ENCODE measurements around the gene CDC123.

CDC123 gene, protein sequence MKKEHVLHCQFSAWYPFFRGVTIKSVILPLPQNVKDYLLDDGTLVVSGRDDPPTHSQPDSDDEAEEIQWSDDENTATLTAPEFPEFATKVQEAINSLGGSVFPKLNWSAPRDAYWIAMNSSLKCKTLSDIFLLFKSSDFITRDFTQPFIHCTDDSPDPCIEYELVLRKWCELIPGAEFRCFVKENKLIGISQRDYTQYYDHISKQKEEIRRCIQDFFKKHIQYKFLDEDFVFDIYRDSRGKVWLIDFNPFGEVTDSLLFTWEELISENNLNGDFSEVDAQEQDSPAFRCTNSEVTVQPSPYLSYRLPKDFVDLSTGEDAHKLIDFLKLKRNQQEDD

DNA sequence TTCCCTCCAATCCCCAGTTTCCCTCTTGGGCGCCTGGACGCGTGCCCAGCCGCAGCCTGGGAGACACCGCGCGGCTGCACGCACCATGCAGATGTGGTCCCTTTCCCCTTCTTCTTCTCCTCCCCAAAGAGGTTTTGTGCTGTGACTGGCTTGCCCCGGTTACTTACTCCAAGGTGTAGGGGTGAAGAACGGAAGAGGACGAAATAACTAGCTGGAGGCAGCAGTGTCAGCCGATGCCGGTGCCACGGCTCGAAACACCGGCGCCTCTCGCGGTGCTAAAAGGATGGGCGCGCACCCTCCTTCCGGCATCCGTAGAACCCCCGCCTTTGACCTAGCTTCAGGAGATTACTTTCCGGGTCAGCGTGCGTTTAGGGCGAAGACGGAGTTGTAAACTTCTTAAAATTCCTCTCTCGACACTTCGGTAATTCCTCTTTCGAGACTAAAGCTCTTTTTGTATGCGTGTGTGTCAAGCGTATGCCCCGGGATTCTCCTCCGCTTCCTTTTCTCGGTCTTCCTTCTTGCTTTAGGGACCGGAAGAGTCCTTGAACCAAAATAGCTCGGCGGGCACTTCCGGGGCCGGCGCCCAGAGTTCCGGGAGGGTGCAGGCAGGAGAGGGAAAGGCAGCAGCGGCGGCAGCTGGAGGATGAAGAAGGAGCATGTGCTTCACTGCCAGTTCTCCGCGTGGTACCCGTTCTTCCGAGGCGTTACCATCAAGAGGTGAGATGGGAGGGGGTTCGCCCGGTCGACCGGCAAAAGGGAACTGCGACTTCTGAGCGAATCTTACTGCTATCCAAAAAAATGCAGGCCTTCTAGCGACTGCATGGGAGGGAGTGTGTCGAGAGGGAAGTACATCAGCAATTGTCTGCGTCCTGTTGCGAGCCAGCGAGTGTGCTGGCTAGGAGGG is at the start of gene CDC123, which contains the start of gene NUDT5:
CDC123 (plus strand) TSS at position 586 of the 904 bp plus-strand sequence; CDS start at position 644, 58 bp downstream.
NUDT5 (minus strand) TSS at position 289 of the 904 bp plus-strand sequence. CDS start 9,600 bp downstream, outside the sequence.
- peak within 1 kb of the TSS; percentile 88 for H3K4me3 ChIP-seq (ENCODE audit: low read depth, low read length)
- peak; percentile 60 for DNase-seq (ENCODE audit: low read depth)
- TF ChIP-seq, protein P1, sequence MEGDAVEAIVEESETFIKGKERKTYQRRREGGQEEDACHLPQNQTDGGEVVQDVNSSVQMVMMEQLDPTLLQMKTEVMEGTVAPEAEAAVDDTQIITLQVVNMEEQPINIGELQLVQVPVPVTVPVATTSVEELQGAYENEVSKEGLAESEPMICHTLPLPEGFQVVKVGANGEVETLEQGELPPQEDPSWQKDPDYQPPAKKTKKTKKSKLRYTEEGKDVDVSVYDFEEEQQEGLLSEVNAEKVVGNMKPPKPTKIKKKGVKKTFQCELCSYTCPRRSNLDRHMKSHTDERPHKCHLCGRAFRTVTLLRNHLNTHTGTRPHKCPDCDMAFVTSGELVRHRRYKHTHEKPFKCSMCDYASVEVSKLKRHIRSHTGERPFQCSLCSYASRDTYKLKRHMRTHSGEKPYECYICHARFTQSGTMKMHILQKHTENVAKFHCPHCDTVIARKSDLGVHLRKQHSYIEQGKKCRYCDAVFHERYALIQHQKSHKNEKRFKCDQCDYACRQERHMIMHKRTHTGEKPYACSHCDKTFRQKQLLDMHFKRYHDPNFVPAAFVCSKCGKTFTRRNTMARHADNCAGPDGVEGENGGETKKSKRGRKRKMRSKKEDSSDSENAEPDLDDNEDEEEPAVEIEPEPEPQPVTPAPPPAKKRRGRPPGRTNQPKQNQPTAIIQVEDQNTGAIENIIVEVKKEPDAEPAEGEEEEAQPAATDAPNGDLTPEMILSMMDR (IDR thresholded peaks at IDR 0.05; ENCODE audit: low read depth, low read length, missing control alignments), result peak; percentile 13

DNA sequence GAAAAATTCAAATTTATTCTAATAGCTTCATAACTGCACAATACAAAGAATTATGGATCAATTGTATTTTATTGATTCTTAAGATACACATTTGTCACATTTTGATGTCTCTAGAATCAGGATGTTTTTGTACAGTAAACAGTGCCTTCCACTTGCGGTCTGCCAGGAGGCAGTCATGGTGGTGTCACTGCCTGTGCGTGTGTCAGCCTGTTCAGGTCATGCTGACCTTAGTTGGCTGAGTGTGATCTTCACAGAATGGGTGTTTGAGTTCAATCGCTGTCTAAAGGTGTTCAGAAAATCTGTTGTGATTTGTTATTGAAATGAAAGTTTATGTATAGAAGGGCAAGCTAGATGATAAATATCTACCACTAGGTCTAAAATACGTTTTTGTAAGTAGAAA is 45.8 kb upstream of the CDC123 start:
- TF ChIP-seq, protein P1 (IDR thresholded peaks at IDR 0.05; ENCODE audit: low read depth, low read length, missing control alignments), result no peak
- no peak overlapping the region for H3K4me3 ChIP-seq (ENCODE audit: low read depth, low read length)
- no peak for DNase-seq (ENCODE audit: low read depth)

DNA sequence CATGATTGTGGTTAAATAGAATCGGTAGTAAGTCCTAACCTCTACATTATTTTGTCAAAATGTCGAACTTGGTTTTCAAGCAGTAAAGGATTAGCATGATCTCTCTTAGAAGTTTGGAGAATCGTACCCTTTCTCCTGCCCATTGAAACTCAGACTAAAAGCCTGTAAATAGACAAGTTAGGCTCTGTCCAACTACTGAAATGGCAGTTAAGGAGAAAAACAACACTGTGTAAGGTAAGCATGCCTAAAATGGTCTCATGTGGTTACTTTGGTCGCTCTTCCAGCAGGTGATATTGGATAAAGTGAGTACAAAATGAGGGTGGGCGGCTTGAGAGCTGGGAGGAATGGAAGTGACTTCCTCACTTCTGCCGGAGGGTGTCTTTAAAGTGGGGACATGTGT is 41.5 kb upstream of the CDC123 start:
- TF ChIP-seq, protein P1 (IDR thresholded peaks at IDR 0.05; ENCODE audit: low read depth, low read length, missing control alignments), result no peak
- H3K4me3 ChIP-seq (ENCODE audit: low read depth, low read length), result no peak overlapping the region
- DNase-seq (ENCODE audit: low read depth), result no peak

DNA sequence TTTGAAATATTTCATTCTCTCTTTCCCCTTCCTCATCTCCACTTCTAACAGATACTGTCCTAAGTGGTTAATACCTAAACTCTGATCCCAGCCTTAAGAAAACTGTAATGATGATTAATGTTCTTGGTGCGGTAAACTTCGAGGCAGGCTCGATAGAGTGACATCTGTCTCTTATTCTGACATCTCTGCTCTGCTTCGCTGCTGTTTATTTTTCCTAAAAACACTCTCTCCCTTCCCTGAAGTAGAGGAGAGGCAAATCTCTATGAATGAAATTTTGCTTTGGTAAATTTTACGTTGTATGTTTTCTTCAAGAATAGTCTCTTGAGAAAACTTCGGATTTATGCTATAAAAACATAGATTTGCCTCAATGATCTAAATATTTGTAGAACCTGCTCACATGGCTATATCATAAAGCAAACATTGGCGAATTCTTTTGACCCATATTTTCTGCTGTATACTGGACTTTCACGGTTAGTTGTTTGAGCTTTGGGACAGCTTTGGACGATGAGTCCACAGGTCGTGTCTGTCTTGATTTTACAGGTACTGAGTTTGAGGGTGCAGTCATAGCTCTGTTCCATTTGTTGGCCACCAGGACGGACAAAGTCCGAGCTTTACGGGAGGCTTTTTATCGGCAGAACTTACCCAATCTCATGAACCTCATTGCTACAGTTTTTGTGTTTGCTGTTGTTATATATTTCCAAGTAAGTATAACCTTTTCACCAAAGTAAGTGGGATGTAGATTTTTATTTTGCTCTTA is 39.4 kb upstream of the CDC123 start:
- H3K4me3 ChIP-seq (ENCODE audit: low read depth, low read length), result no peak overlapping the region
- DNase-seq (ENCODE audit: low read depth), result no peak
- TF ChIP-seq, protein P1 (IDR thresholded peaks at IDR 0.05; ENCODE audit: low read depth, low read length, missing control alignments), result no peak

DNA sequence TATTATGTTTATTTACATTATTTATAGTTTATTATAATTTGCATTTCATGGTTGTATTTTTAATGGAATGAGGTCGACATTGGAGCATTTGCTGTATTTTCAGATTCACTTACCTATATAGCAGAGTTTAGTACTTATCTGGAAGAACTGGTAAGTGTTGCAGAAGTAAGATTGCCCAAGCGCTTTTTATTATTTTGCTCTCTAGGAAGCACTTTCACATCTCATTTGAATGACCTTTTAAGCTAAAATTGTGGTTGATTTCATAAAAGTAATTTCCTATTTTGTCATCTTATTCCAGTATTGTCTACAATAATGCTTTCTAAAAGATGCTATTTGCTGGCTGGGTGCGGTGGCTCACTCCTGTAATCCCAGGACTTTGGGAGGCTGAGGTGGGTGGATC is 37.9 kb upstream of the CDC123 start:
- no peak overlapping the region for H3K4me3 ChIP-seq (ENCODE audit: low read depth, low read length)
- DNase-seq (ENCODE audit: low read depth), result no peak
- TF ChIP-seq, protein P1 (IDR thresholded peaks at IDR 0.05; ENCODE audit: low read depth, low read length, missing control alignments), result no peak

DNA sequence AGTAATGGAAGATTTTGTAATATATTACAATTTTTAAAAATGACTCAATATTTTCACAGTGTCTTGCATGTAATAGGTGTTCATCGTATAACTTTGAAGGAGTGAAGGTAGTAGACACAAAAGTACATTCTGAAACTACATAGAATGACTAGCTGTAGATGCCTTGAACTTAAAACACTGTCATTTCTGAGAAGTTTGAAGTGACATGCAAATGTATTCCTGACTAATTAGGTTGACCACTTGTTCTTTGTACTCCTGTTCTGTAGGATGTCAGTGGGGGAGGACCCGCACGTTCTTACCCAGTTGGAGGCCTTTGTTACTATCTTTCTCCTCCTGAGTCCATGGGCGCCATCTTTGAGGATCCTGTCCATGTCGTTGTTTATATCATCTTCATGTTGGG is 35.3 kb upstream of the CDC123 start:
- no peak for DNase-seq (ENCODE audit: low read depth)
- TF ChIP-seq, protein P1 (IDR thresholded peaks at IDR 0.05; ENCODE audit: low read depth, low read length, missing control alignments), result no peak
- no peak overlapping the region for H3K4me3 ChIP-seq (ENCODE audit: low read depth, low read length)

Measured in GM12864 (cell line).